GM08714 (cell line): ENCODE results near the gene CDSN.

ENCODE experiments used
- H3K4me3 ChIP-seq: fragments of 200-500 bp; sonication (Bioruptor generic); 2 replicates; pipeline ENCODE4 v1.5.1; 2014; ENCODE audit warnings: mild to moderate bottlenecking, low read length, inconsistent platforms
- ZNF274 ChIP-seq: IDR thresholded peaks from 2 replicates; pipeline ENCODE4 v1.6.1; 2012; ENCODE audit warnings: mild to moderate bottlenecking, low read depth, low read length

Gene CDSN

DNA sequence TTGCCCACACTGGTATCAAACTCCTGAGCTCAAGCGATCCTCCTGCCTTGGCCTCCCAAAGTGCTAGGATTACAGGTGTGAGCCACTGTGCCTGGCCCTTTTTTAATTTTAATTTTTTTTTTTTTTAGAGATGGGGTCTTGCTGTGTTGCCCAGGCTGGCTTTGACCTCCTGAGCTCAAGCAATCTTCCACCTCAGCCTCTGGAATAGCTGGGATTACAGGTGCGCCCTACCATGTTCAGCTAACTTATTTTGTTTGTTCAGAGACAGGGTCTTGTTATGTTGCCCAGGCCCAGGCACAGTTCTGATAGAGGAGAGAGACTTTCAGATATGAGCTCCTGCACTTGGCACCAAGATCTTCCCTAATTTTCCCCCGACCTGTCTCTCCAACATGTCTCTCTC, 10.5 kb upstream of the CDSN start:
- H3K4me3 ChIP-seq: no peak overlapping the region

GRCh38 chr6:31129130-31129529, 8.9 kb upstream of the CDSN start:
- TF ChIP-seq ZNF274: no peak
- no peak overlapping the region for H3K4me3 ChIP-seq

More for the DNA sequence above, 10.5 kb upstream of the CDSN start:
- no peak for TF ChIP-seq ZNF274

DNA sequence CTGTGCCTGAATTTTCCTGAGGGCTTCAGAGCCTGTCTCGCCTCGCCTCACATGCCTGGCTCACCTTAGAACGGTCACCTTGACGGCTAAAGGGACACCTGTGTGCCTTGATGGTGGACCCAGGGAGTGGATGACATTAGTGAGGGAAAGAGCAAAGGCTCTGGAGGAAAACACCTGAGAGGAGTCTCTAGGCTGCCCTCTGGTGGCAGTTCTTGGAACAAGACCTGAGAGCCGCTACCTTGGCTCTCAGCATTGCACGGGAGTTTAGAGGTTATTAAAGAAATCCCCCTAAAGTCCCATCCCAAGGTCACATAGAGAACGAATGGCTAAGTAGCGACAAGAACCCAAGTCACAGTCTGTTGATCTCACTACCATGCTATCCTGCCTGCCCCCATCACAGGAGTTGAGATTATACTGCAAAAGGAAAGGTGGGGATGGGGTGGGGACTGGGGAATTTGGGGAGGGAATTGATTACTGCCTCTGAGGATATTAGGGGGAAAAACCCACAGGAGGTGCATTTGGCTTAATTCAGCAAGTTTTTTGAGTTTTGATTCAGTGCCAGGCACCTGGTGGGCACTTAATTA, 7.9 kb upstream of the CDSN start:
- TF ChIP-seq ZNF274: no peak
- no peak overlapping the region for H3K4me3 ChIP-seq

- H3K4me3 ChIP-seq: no peak overlapping the region
- no peak for TF ChIP-seq ZNF274
Observed at GRCh38 chr6:31126396-31127175, 6.3 kb upstream of the CDSN start.

DNA sequence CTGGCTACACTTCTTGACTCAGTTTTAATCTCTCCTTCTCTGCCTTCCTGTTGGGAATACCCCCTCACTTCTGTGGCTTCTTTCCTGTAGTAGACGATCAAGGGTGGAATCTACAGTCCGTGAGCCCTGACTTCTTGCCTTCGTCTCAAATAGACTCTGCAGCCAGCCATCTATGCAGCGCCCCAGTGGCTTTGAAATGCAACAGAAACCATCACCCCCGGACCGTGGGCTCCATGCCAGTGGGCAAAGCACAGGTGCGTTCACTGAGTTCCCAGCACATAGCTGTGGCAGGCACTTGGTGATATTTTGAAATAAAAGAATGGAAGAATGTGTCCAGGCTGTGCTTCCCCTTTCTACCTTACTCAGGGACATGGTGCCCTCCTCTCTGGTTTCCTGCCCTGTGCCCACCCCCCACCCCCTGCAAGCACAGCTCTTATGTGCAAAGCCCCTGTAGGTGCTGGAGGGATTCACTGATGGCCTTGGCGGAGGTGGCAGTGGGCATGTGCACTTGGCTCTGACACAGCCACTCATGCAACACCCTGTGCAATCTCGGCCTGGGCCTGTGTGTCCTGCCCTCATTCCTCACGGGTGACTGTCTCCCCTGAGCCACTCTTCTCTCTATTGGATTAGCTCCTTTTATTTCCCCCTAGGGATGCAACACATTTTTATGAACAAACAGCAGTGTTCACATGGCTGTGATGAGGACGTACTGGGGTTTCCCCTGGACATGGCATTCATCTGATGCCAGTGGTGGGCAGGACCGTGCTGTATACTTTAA, 5.5 kb upstream of the CDSN start:
- no peak overlapping the region for H3K4me3 ChIP-seq
- no peak for TF ChIP-seq ZNF274

GRCh38 chr6:31125162-31125561, 4.9 kb upstream of the CDSN start:
- no peak overlapping the region for H3K4me3 ChIP-seq
- TF ChIP-seq ZNF274: no peak

GRCh38 chr6:31122791-31123706, 2.8 kb upstream of the CDSN start:
- no peak for TF ChIP-seq ZNF274
- no peak overlapping the region for H3K4me3 ChIP-seq

DNA sequence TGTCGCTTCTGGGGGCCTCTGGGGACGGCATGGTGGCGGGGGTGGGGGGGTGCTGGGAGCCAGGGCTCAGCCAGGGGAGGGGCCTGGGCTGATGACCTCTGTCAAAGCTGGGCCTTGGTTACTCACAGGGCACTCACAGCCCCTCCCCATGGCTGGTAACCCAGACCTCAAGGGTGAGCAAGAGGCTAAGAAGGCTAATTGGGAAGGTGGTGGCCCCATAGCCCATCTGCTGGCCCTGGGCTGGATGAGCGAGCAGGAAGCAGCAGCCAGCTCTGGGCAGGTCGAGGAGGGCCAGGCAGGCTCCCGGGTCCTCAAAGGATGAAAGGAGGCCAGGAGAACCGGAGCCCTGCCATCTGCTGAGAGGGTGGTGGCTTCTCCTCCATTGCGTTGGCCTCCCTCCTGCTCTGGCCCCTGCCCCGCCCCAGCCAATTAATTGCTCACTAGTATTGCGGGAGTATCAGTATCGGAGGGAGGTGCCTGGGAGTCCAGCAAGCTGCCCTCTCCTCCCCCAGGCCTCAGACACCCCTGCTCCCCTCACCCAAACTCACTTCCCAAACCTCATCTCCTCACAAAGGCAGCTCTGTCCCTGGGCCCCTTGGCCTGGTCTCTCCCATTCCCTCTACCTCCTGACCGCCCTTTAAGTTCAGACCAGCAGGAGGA, 1.0 kb upstream of the CDSN start:
- TF ChIP-seq ZNF274: no peak
- no peak overlapping the region for H3K4me3 ChIP-seq

- no peak for TF ChIP-seq ZNF274
- H3K4me3 ChIP-seq: no peak overlapping the region
Observed at GRCh38 chr6:31118178-31118577, 2.1 kb downstream of the CDSN start.

DNA sequence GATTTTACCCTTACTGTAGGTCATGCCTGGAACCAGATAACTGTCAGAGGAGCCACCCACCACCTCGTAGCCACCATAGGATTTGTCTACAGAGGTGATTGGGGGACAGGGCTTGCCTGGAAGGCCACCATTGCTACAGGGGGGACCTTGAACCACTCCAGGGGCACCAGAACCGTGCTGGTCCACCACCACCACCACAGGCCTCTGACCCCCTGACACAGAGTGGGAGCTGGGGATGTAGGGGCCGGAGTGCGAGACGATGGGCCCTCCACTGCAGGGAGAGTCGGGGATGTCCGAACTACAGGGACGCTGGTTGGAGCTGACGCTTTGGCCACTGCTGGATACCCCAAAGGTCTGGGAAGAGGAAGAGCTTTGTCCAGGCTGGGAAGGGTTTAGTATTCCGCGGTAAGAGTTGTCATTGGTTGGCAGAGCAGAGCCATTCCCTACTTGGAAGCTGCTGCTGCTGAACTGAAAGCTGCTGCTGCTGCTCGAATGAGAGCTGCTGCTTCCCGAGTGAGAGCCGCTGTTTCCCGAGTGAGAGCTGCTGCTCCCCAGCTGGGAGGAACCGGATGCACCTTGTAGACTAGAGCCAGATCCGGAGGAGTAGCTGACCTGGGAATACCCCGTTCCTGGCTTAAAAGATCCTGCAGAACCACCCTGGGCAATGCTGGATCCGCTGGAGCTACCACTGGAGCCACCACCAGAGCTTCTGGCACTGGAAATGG, 3.4 kb downstream of the CDSN start:
- TF ChIP-seq ZNF274: no peak
- no peak overlapping the region for H3K4me3 ChIP-seq

GRCh38 chr6:31115941-31116560, 4.2 kb downstream of the CDSN start:
- TF ChIP-seq ZNF274: no peak
- H3K4me3 ChIP-seq: no peak overlapping the region
